GM12891 (cell line): ENCODE measurements around the gene GPC6.

Experiments used
- POLR2A ChIP-seq: IDR thresholded peaks from 2 replicates; pipeline ENCODE4 v1.6.1; 2011; ENCODE audit warnings: low read depth, low read length, control low read depth
- POLR2AphosphoS5 ChIP-seq: IDR thresholded peaks from 2 replicates; pipeline ENCODE4 v1.6.1; 2011; ENCODE audit warnings: low read depth, low read length, control low read depth
- POU2F2 ChIP-seq: IDR thresholded peaks from 2 replicates; pipeline ENCODE4 v1.6.1; 2011; ENCODE audit warnings: low read depth, mild to moderate bottlenecking, control low read depth, low read length, moderate library complexity
- SPI1 ChIP-seq: IDR thresholded peaks from 2 replicates; pipeline ENCODE4 v1.6.1; 2011; ENCODE audit warnings: low read depth, low read length, control low read depth
- TAF1 ChIP-seq: IDR thresholded peaks from 2 replicates; pipeline ENCODE4 v1.6.1; 2011; ENCODE audit warnings: low read depth, low read length, control low read depth

DNA sequence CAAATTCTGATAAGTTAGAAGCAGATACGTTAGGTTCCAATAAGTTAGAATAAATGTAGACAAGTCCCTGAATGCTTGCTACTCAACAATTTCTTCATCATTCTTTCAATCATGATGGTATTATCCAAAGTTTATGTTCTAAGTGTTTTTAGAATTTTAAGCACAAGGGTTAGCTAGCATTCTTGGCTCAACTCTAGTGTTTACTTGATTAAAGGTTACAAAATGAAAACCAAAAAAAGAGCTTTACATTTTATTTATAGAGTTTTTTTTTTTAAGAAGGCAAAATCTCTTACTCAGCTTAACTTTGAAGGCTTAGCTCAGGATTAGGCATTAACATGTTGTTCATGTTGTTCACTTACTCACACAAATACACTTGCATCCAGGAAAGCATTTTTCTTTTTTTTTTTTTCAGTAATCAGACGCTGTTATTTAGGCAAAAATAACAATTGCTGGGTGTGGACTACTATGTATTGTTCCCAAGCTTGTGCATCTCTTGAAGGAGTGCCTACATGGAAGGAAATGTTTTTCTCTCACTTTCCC is 832.3 kb downstream of the GPC6 start:
- TF ChIP-seq POLR2AphosphoS5, result no peak
- no peak for TF ChIP-seq POLR2A
- TF ChIP-seq TAF1, result no peak
- TF ChIP-seq POU2F2, result no peak
- TF ChIP-seq SPI1, result no peak
